MM.1S (cell line): ENCODE data around the gene TIMM44.

Experiments used
- CTCF ChIP-seq: fragments of 300-600 bp; sonication (generic); IDR thresholded peaks from 2 replicates; pipeline ENCODE4 v1.5.1; 2016; ENCODE audit warnings: antibody characterized with exemption, low read length, mixed read lengths
- EZH2phosphoT487 ChIP-seq: fragments of 300-600 bp; sonication (generic); IDR thresholded peaks from 2 replicates; pipeline ENCODE4 v1.6.1; 2018; ENCODE audit warnings: antibody characterized with exemption, low read length

- no peak for TF ChIP-seq CTCF
- TF ChIP-seq EZH2phosphoT487, result no peak
Measured at GRCh38 chr19:7904074-7905020, 39.1 kb downstream of the TIMM44 start.
